RWPE2 (cell line): ENCODE results near the gene MAP2K7.

Source experiments
- ATAC-seq: fragments of 200-7000 bp; cut with Tn5 transposase; 3 replicates; pipeline ENCODE4 v1.9.1; 2021; ENCODE audit warnings: low read depth
- DNase-seq: peaks from one replicate; pipeline ENCODE4 v3.0.0-alpha.2; 2020; ENCODE audit warnings: low spot score
- H3K27ac ChIP-seq: fragments of 450-650 bp; 2 replicates; pipeline ENCODE4 v1.5.1; 2017; ENCODE audit warnings: mild to moderate bottlenecking; ENCODE audit not compliant: poor library complexity, severe bottlenecking
- H3K27me3 ChIP-seq: fragments of 250-450 bp; sonication (Bioruptor Pico); 2 replicates; pipeline ENCODE4 v1.5.1; 2021; ENCODE audit warnings: mild to moderate bottlenecking, moderate library complexity; ENCODE audit not compliant: insufficient read depth, poor library complexity, severe bottlenecking
- H3K36me3 ChIP-seq: fragments of 250-450 bp; sonication (Bioruptor Pico); 2 replicates; pipeline ENCODE4 v1.5.1; 2020; ENCODE audit warnings: low read depth, mild to moderate bottlenecking, moderate library complexity
- H3K4me1 ChIP-seq: fragments of 250-450 bp; sonication (Bioruptor Pico); 2 replicates; pipeline ENCODE4 v1.5.1; 2021; ENCODE audit warnings: mild to moderate bottlenecking, moderate library complexity; ENCODE audit not compliant: insufficient read depth, poor library complexity, severe bottlenecking
- H3K4me3 ChIP-seq: fragments of 250-450 bp; sonication (Bioruptor Pico); 2 replicates; pipeline ENCODE4 v1.5.1; 2021; ENCODE audit warnings: mild to moderate bottlenecking, moderate library complexity; ENCODE audit not compliant: severe bottlenecking
- H3K9me3 ChIP-seq: fragments of 250-450 bp; sonication (Bioruptor Pico); 2 replicates; pipeline ENCODE4 v1.5.1; 2021; ENCODE audit warnings: mild to moderate bottlenecking, moderate library complexity; ENCODE audit not compliant: severe bottlenecking
- TF ChIP-seq, protein P1 (sequence below): fragments of 450-650 bp; IDR thresholded peaks from one replicate; pipeline ENCODE4 v1.5.1; 2017; ENCODE audit warnings: mild to moderate bottlenecking, moderate library complexity; ENCODE audit not compliant: poor library complexity, severe bottlenecking

Gene MAP2K7

DNA sequence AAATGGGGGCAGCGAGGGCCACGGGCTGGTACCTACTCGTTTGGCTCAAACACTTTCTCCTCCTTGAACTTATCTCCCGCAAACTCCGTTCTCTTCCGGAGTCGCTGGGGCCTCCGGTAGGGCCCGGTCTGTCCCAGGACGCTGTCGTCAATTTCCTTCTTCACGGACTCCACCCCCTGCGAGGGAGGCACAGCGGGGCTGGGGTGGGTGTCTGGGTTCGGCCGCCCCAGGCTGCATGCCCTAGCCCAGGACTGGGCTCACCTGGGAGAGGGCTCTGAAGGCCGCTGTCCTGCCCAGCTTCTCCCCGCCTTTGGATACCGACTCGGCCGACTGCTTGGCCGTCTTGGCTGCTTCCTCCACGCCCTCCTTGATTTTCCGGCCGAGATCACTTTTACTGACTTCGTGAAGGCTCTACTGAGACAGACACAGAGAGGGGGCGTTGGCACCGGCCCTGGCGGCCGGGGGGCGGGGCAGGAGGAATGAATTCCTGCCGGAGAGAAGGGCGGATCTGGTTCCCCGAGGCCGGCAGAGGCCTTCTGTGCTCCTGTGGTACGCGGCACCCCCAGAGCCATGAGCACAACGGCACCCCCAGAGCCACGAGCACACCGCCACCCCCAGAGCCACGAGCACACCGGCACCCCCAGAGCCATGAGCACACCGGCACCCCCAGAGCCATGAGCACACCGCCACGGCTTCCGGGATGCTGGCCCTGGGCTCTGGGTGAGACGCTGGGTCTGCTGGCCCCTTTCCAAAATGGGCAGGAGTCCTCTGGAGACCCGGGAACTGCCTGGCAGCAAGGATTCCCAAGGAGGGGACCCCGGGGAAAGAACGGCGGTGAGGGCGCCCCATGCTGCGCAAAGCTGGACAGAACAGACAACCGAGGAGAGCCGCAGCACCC is 30.4 kb downstream of the MAP2K7 start:
- no peaks in the 10 kb centered on the region for H3K9me3 ChIP-seq
- H3K27me3 ChIP-seq, result no peaks in the 10 kb centered on the region
- peaks cover 7% of the 10 kb centered on the region for H3K4me1 ChIP-seq
- no peak overlapping the region for H3K4me3 ChIP-seq
- DNase-seq, result no peak
- TF ChIP-seq, protein P1, sequence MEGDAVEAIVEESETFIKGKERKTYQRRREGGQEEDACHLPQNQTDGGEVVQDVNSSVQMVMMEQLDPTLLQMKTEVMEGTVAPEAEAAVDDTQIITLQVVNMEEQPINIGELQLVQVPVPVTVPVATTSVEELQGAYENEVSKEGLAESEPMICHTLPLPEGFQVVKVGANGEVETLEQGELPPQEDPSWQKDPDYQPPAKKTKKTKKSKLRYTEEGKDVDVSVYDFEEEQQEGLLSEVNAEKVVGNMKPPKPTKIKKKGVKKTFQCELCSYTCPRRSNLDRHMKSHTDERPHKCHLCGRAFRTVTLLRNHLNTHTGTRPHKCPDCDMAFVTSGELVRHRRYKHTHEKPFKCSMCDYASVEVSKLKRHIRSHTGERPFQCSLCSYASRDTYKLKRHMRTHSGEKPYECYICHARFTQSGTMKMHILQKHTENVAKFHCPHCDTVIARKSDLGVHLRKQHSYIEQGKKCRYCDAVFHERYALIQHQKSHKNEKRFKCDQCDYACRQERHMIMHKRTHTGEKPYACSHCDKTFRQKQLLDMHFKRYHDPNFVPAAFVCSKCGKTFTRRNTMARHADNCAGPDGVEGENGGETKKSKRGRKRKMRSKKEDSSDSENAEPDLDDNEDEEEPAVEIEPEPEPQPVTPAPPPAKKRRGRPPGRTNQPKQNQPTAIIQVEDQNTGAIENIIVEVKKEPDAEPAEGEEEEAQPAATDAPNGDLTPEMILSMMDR, result no peak
- H3K27ac ChIP-seq, result no peak overlapping the region
- H3K36me3 ChIP-seq, result peaks cover 87% of the 10 kb centered on the region
- no peak for ATAC-seq

DNA sequence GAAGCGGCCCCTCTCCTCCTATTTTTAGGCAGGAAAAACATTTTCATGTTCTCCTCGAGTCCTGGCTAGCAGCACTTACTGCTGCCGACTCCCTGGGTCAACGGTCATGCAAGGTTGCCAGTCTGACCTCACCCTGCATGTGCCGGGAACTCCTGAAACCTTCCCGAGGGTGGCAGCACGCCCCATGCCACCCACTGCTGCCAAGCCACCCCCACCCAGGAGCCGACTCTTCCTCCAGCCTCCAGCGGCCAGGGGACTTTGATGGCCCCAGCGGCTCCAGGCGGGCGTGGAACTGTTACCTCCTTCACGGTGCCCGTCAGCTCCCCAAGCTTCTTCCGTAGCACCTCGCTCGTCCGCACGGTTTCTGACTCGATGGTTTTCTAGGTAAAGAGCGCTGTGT is 31.1 kb downstream of the MAP2K7 start:
- ATAC-seq (no peak), DNase-seq (no peak)
- H3K4me3 ChIP-seq, result no peak overlapping the region
- H3K9me3 ChIP-seq, result no peaks in the 10 kb centered on the region
- H3K36me3 ChIP-seq, result peaks cover 87% of the 10 kb centered on the region
- no peak overlapping the region for H3K27ac ChIP-seq
- TF ChIP-seq, protein P1, result no peak
- H3K27me3 ChIP-seq, result no peaks in the 10 kb centered on the region
- peaks cover 2% of the 10 kb centered on the region for H3K4me1 ChIP-seq

DNA sequence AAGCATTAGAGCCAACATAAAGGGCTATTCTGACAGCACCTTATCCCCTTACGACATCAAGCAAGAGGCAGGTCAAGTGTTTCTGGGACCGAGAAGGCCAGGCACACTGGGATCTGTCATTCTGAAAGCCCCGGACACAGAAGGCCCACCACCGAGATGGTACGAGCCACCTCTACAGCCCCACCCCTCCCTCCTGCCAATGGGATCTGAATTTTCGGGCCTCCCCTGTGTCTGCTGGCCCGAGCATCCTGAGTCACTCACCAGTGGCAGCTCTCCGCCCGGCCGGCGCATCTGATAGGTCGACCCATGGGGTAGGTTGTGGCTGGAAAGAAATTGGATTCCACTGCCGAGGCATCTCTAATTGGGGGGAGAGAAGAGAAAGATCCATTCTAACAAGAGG is 37.2 kb downstream of the MAP2K7 start:
- Histone ChIP-seq H3K4me1 (no peaks in the 10 kb centered on the region), H3K27me3 (no peaks in the 10 kb centered on the region), H3K36me3 (peaks cover 54% of the 10 kb centered on the region), H3K27ac (no peak overlapping the region), H3K9me3 (no peaks in the 10 kb centered on the region), H3K4me3 (no peak overlapping the region)
- DNase-seq, result no peak
- TF ChIP-seq, protein P1, result no peak
- ATAC-seq, result no peak

DNA sequence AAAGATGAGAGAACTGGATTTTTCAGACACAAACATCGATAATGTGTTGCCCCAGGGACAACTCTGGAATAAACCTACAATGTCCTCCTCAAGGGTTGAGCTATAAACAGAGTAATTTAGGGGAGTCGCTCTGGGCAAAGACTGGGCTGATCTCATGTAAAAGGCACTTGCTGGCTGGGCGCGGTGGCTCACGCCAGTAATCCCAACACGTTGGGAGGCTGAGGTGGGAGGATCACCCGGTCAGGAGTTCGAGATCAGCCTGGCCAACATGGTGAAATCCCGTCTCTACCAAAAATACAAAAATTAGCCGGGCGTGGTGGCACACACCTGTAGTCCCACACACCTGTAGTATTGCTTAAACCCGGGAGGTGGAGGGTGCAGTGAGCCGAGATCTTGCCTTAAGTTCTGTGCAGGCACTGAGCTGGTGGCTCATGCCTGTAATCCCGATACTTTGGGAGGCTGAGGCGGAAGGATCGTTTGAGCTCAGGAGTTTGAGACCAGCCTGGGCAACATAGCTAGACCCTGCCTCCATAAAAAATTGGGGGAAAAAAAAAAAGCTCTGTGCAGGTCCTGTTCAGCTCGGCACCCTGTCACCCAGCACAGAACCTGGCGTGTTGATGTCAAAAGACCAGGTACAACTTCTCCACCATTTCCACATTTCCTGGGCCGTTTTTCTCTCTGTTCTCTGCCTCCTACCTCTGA is 38.4 kb downstream of the MAP2K7 start:
- Histone ChIP-seq H3K27me3 (no peaks in the 10 kb centered on the region), H3K9me3 (no peaks in the 10 kb centered on the region), H3K4me3 (no peak overlapping the region), H3K36me3 (peaks cover 42% of the 10 kb centered on the region), H3K4me1 (no peaks in the 10 kb centered on the region), H3K27ac (no peak overlapping the region)
- no peak for ATAC-seq
- TF ChIP-seq, protein P1, result no peak
- no peak for DNase-seq
